ENCODE results near the gene SPRYD7. TPM values are rescaled to one million over a fixed set of nuclear protein-coding genes. Genes with fewer than 3 reads are reported as not detected.

The SPRYD7 gene
- total and polyA plus RNA-seq, 2 of the 13 experiments (the other 11 are each of a cell fraction or from before 2014, with no cell fraction given) = 2.7 to 5.9 TPM

DNA sequence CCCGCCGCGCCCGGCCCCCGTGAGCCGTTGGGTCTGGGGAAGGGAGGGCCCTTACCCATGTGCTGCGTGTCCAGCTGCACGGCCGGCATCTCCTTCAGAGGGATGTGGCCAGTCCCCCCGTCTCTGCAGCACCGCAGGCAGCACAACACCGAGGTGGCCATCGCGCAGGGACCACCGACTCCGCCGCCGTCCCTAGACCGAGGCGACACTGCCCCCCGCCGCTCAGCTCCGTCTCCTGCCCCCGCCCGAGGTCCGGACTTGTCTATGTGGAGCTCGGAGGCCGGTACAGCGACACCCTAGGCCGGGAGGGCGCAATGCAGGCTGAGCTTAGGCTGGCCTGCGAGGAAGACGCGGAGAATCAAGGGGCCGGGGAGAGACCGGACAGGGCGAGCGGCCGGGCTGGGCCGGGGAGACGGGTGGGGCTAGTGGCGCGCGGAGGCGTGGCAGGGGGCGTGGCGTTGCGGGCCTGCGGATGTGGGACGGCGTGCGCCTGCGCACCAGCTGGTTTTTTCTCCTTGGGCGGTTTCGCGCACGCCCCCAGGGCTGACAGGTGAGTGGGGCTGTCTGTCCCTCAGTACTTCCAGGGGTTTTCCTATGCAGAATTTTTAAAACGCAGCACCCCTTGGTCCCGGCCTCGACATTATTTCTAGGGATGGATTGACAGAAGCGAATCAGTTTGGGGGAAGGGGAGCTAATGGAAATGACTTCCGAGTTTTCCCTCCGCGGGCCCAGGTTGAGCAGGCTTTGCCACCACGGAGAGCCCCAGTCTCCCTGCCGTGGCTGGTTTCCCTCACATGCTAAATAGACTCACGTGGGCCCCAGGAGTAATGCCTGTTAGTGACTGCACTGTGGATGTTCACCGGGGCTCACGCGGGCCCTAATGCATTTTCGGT lies at the start of gene SPRYD7 (continued):
- TF ChIP-seq, protein P1, sequence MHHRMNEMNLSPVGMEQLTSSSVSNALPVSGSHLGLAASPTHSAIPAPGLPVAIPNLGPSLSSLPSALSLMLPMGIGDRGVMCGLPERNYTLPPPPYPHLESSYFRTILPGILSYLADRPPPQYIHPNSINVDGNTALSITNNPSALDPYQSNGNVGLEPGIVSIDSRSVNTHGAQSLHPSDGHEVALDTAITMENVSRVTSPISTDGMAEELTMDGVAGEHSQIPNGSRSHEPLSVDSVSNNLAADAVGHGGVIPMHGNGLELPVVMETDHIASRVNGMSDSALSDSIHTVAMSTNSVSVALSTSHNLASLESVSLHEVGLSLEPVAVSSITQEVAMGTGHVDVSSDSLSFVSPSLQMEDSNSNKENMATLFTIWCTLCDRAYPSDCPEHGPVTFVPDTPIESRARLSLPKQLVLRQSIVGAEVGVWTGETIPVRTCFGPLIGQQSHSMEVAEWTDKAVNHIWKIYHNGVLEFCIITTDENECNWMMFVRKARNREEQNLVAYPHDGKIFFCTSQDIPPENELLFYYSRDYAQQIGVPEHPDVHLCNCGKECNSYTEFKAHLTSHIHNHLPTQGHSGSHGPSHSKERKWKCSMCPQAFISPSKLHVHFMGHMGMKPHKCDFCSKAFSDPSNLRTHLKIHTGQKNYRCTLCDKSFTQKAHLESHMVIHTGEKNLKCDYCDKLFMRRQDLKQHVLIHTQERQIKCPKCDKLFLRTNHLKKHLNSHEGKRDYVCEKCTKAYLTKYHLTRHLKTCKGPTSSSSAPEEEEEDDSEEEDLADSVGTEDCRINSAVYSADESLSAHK (CRISPR knock-in tag; IDR thresholded peaks at IDR 0.05; ENCODE audit: borderline replicate concordance) = no peak
- no peak for TF ChIP-seq AHR (CRISPR knock-in tag; IDR thresholded peaks at IDR 0.05)
- no peak for TF ChIP-seq SRF (IDR thresholded peaks at IDR 0.05; ENCODE audit: low read depth, low read length)
- peak; percentile 91 for TF ChIP-seq KAT7 (CRISPR knock-in tag; IDR thresholded peaks at IDR 0.05; ENCODE audit: borderline replicate concordance)
- peak; percentile 89; the same call in 1 of the 2 replicates for TF ChIP-seq CBX5 (CRISPR knock-in tag; IDR thresholded peaks at IDR 0.05; ENCODE audit: borderline replicate concordance)
- TF ChIP-seq SMAD9 (CRISPR knock-in tag; IDR thresholded peaks at IDR 0.05) = no peak
- TF ChIP-seq ZNF781 (CRISPR knock-in tag; IDR thresholded peaks at IDR 0.05; ENCODE audit: borderline replicate concordance, not compliant biosample characterization) = peak; percentile 23
- TF ChIP-seq NFYB (CRISPR knock-in tag; IDR thresholded peaks at IDR 0.05) = peak; percentile 38
- peak; percentile 66; the same call in 1 of the 2 replicates for TF ChIP-seq KDM5B (CRISPR knock-in tag; IDR thresholded peaks at IDR 0.05; ENCODE audit: borderline replicate concordance)
- TF ChIP-seq CBFB (CRISPR knock-in tag; IDR thresholded peaks at IDR 0.05) = peak; percentile 73; the same call in 1 of the 2 replicates
- TF ChIP-seq ZNF749 (CRISPR knock-in tag; IDR thresholded peaks at IDR 0.05; ENCODE audit: borderline replicate concordance) = peak; percentile 77; the same call in 1 of the 2 replicates
- TF ChIP-seq FOXP1 (IDR thresholded peaks at IDR 0.05) = no peak
- no peak for TF ChIP-seq FOXP1 (CRISPR knock-in tag; IDR thresholded peaks at IDR 0.05)
- TF ChIP-seq, protein P2, sequence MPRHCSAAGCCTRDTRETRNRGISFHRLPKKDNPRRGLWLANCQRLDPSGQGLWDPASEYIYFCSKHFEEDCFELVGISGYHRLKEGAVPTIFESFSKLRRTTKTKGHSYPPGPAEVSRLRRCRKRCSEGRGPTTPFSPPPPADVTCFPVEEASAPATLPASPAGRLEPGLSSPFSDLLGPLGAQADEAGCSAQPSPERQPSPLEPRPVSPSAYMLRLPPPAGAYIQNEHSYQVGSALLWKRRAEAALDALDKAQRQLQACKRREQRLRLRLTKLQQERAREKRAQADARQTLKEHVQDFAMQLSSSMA (CRISPR knock-in tag; IDR thresholded peaks at IDR 0.05) = no peak
- no peak for TF ChIP-seq RFX3 (CRISPR knock-in tag; IDR thresholded peaks at IDR 0.05)
- no peak for TF ChIP-seq ZSCAN22 (CRISPR knock-in tag; IDR thresholded peaks at IDR 0.05)
- TF ChIP-seq NCOA1 (CRISPR knock-in tag; IDR thresholded peaks at IDR 0.05) = 0 out of 2 replicates have a peak, but pooled peaks have one; percentile 19
- no peak for TF ChIP-seq CREM (IDR thresholded peaks at IDR 0.05)
- TF ChIP-seq CREM (CRISPR knock-in tag; IDR thresholded peaks at IDR 0.05) = 0 out of 2 replicates have a peak, but pooled peaks have one; percentile 23
- TF ChIP-seq, protein P3, sequence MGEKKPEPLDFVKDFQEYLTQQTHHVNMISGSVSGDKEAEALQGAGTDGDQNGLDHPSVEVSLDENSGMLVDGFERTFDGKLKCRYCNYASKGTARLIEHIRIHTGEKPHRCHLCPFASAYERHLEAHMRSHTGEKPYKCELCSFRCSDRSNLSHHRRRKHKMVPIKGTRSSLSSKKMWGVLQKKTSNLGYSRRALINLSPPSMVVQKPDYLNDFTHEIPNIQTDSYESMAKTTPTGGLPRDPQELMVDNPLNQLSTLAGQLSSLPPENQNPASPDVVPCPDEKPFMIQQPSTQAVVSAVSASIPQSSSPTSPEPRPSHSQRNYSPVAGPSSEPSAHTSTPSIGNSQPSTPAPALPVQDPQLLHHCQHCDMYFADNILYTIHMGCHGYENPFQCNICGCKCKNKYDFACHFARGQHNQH (CRISPR knock-in tag; IDR thresholded peaks at IDR 0.05) = peak; percentile 88
- TF ChIP-seq ATF1 (CRISPR knock-in tag; IDR thresholded peaks at IDR 0.05) = no peak
- TF ChIP-seq, protein P4, sequence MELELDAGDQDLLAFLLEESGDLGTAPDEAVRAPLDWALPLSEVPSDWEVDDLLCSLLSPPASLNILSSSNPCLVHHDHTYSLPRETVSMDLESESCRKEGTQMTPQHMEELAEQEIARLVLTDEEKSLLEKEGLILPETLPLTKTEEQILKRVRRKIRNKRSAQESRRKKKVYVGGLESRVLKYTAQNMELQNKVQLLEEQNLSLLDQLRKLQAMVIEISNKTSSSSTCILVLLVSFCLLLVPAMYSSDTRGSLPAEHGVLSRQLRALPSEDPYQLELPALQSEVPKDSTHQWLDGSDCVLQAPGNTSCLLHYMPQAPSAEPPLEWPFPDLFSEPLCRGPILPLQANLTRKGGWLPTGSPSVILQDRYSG (CRISPR knock-in tag; IDR thresholded peaks at IDR 0.05) = no peak
- peak; percentile 94 for TF ChIP-seq YEATS4 (CRISPR knock-in tag; IDR thresholded peaks at IDR 0.05; ENCODE audit: borderline replicate concordance)
- peak; percentile 88 for TF ChIP-seq ZNF350 (CRISPR knock-in tag; IDR thresholded peaks at IDR 0.05; ENCODE audit: borderline replicate concordance, low read depth)
- TF ChIP-seq SYNCRIP (IDR thresholded peaks at IDR 0.05; ENCODE audit: insufficient read depth, low read depth, low read length) = no peak
- TF ChIP-seq SUZ12 (IDR thresholded peaks at IDR 0.05; ENCODE audit: low read depth, low read length) = no peak
